Vagina (tissue), 2 donors: ENCODE results near the gene COPA.

ENCODE experiments used
- POLR2A ChIP-seq, 2 donors: fragments of 450-650 bp; IDR thresholded peaks; one replicate each; pipeline ENCODE4 v1.6.1; 2017; ENCODE audit warnings: antibody characterized with exemption in 2 of 2, mild to moderate bottlenecking in 2 of 2, moderate library complexity in 2 of 2
- POLR2AphosphoS5 ChIP-seq, 2 donors: sonication (generic); formaldehyde crosslinking; IDR thresholded peaks; one replicate each; pipeline ENCODE4 v1.9.0; 2017; ENCODE audit warnings: antibody characterized with exemption in 2 of 2, mild to moderate bottlenecking in 2 of 2, low read depth in 1 of 2; ENCODE audit not compliant: insufficient read depth in 1 of 2
- TF ChIP-seq, protein P1 (sequence below), 3 experiments: fragments of 450-650 bp in 2 of 3; fragments of 200-600 bp in 1 of 3; sonication (generic) in 1 of 3; IDR thresholded peaks; one replicate each; pipeline ENCODE4 v1.5.1; 2017 to 2019; ENCODE audit warnings: antibody characterized with exemption in 3 of 3, mild to moderate bottlenecking in 2 of 3, moderate library complexity in 2 of 3

DNA sequence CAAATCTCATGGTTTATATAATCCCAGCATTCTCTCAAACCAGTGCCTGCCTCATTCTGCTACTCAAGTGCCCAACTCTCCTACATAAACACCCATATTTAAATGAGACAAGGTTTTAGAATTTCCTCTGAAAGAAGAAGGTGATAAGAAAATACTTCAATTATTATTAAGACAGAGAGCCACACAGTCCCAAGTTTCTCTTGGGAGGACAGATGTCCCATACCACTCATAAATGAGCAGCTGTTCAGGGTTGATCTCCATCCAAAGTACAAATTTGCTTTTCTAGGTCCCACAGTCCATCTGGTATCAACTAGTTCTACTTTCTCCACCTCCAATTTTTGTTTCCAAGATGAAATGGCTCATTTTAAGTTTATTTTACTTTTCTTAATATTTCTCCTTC lies 92.0 kb downstream of the COPA start:
- TF ChIP-seq, protein P1, sequence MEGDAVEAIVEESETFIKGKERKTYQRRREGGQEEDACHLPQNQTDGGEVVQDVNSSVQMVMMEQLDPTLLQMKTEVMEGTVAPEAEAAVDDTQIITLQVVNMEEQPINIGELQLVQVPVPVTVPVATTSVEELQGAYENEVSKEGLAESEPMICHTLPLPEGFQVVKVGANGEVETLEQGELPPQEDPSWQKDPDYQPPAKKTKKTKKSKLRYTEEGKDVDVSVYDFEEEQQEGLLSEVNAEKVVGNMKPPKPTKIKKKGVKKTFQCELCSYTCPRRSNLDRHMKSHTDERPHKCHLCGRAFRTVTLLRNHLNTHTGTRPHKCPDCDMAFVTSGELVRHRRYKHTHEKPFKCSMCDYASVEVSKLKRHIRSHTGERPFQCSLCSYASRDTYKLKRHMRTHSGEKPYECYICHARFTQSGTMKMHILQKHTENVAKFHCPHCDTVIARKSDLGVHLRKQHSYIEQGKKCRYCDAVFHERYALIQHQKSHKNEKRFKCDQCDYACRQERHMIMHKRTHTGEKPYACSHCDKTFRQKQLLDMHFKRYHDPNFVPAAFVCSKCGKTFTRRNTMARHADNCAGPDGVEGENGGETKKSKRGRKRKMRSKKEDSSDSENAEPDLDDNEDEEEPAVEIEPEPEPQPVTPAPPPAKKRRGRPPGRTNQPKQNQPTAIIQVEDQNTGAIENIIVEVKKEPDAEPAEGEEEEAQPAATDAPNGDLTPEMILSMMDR (IDR thresholded peaks at IDR 0.05): no peak
- TF ChIP-seq POLR2A (IDR thresholded peaks at IDR 0.05) (no peak), POLR2AphosphoS5 (IDR thresholded peaks at IDR 0.05; ENCODE audit: insufficient read depth in 1 of 2, low read depth in 1 of 2) (no peak)
